Activated CD8-positive, alpha-beta memory T cell treated with anti-CD3 and anti-CD28 coated beads, Interleukin-2, amount 10 ng/mL, durations not matched to agents 7 days and 5 days (primary cell): ENCODE results near the gene ATP9A. TPM values are rescaled to one million over a fixed set of nuclear protein-coding genes. Genes with fewer than 3 reads are reported as not detected.
"Not testable (repeated sequence)": the region's sequence is repeated elsewhere in the genome, so short reads cannot be mapped to it uniquely, and the experiment has no call there.

Experiments used
- ATAC-seq: fragments of 150-1000 bp; cut with Tn5 transposase; one replicate; pipeline ENCODE4 v1.10.0; 2021; ENCODE audit warnings: moderate library complexity
- CTCF ChIA-PET: fragments of 350-600 bp; sonication (Branson Sonifier 250); formaldehyde crosslinking; loops from one replicate; lab custom pipeline; 2021; ENCODE audit warnings: antibody characterized with exemption; lab: Charles Lee
- DNase-seq: peaks from one replicate; pipeline ENCODE4 v3.0.0-alpha.2; 2020
- H3K27ac Mint-ChIP-seq: one replicate; pipeline ENCODE4 v1.8.0; 2021; ENCODE audit warnings: mild to moderate bottlenecking, mixed read lengths
- H3K27me3 Mint-ChIP-seq: one replicate; pipeline ENCODE4 v1.8.0; 2021; ENCODE audit warnings: mixed read lengths
- H3K36me3 Mint-ChIP-seq: one replicate; pipeline ENCODE4 v1.8.0; 2021; ENCODE audit warnings: mild to moderate bottlenecking, mixed read lengths
- H3K4me1 Mint-ChIP-seq: one replicate; pipeline ENCODE4 v1.8.0; 2021; ENCODE audit warnings: mixed read lengths
- H3K4me3 Mint-ChIP-seq: one replicate; pipeline ENCODE4 v1.8.0; 2021; ENCODE audit warnings: mild to moderate bottlenecking, moderate library complexity, mixed read lengths
- H3K9me3 Mint-ChIP-seq: one replicate; pipeline ENCODE4 v1.8.0; 2022; ENCODE audit warnings: low read depth, mixed read lengths
- total RNA-seq, 2 experiments: library from RNA; stranded (reverse); gene quantifications; one replicate each; pipeline ENCODE4 v1.2.3, GENCODE V29; 2021

ATP9A gene
- total RNA-seq, 2 experiments from 2014 or later, result 0.38 to 2.4 TPM

DNA sequence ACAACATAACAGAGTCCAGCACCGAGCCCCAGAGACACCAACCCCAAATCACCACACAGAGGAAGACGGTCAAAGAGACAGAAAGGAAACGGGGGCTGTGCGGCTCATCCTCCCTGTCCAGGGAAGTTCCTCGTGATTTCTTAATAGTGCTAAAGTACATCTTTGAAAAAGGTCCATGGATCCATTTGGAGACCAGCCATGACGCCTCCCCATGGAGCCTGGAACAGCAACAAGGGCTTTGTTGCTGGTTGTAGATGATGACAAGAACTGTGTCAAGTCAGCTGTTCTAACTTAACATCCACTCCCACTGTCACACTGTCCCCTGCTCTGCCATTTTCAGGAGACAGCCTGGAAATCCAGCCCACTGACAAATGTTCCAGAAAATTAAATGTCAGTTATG lies 99.7 kb downstream of the ATP9A start:
- Mint-ChIP-seq H3K4me1 (peaks cover 6% of the 10 kb centered on the region), H3K27ac (no peak overlapping the region), H3K27me3 (peaks cover 26% of the 10 kb centered on the region), H3K4me3 (no peak overlapping the region), H3K9me3 (no peaks in the 10 kb centered on the region), H3K36me3 (no peaks in the 10 kb centered on the region)
- DNase-seq (no peak), ATAC-seq (no peak)
- CTCF ChIA-PET, result no interaction called here

DNA sequence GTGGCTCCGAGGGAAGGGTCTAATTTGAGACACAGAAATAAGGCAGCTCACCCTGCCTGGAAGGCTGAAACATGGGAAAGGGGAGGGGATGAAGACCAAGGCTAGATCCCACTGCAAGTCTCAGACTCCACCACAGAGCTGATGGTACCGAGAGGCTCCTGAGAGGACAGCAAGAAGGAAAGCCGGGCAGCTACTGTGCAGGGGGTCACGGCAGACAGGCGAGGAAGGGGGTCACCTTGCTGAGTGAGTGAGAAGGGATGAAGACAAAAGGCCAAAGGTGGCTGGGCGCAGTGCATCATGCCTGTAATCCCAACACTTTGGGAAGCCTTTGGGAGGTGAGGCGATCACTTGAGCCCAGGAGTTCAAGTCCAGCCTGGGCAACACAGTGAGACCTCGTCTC lies 100.7 kb downstream of the ATP9A start:
- peaks cover 7% of the 10 kb centered on the region for H3K4me1 Mint-ChIP-seq
- H3K27ac Mint-ChIP-seq, result no peak overlapping the region
- H3K36me3 Mint-ChIP-seq, result no peaks in the 10 kb centered on the region
- DNase-seq (no peak), ATAC-seq (no peak)
- peaks cover 26% of the 10 kb centered on the region for H3K27me3 Mint-ChIP-seq
- CTCF ChIA-PET, result no interaction called here
- no peak overlapping the region for H3K4me3 Mint-ChIP-seq
- H3K9me3 Mint-ChIP-seq, result no peaks in the 10 kb centered on the region

DNA sequence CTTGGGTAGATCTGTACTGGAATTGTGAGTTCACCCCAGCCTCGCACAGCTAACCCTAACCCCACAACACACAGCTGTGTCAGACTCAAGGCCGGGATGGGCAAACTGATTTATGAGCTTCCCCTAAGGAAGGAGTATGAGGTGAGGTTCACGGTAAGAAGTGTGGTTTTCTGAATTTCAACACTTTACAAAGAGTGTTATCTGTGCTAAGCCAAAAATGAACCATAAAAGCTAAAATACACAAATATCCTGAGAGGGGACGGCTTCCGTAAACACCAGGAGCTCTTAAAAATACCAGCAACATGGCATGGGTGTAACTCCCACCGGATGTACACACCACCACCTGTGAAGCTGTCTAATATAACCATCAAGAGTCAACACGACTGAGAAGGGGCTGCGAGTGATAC lies 101.2 kb downstream of the ATP9A start:
- no peak overlapping the region for H3K27ac Mint-ChIP-seq
- CTCF ChIA-PET, result no interaction called here
- no peaks in the 10 kb centered on the region for H3K9me3 Mint-ChIP-seq
- H3K27me3 Mint-ChIP-seq, result peaks cover 24% of the 10 kb centered on the region
- DNase-seq (no peak), ATAC-seq (no peak)
- H3K4me1 Mint-ChIP-seq, result peaks cover 10% of the 10 kb centered on the region
- H3K36me3 Mint-ChIP-seq, result no peaks in the 10 kb centered on the region
- no peak overlapping the region for H3K4me3 Mint-ChIP-seq

DNA sequence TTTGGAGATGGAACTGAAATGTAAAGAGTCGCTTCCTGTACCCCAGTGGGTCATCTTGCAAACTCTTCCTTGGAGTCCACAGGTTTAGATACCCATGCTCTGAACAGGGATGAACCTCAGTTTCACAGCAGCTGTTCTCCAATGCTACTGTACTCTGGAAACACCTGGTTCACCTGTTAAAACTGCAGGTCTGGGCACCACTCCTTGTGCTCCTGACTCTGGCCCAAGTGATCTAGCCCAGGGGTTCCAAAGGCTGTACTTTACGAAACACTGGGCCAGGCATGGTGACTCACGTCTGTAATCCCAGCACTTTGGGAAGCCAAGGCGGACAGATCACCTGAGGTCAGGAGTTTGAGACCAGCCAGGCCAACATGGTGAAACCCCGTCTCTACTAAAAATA lies 102.1 kb downstream of the ATP9A start:
- H3K4me3 Mint-ChIP-seq, result no peak overlapping the region
- CTCF ChIA-PET, result no interaction called here
- H3K36me3 Mint-ChIP-seq, result no peaks in the 10 kb centered on the region
- H3K9me3 Mint-ChIP-seq, result no peaks in the 10 kb centered on the region
- no peak for DNase-seq
- peaks cover 19% of the 10 kb centered on the region for H3K4me1 Mint-ChIP-seq
- ATAC-seq, result no peak
- H3K27me3 Mint-ChIP-seq, result peaks cover 24% of the 10 kb centered on the region
- H3K27ac Mint-ChIP-seq, result no peak overlapping the region

DNA sequence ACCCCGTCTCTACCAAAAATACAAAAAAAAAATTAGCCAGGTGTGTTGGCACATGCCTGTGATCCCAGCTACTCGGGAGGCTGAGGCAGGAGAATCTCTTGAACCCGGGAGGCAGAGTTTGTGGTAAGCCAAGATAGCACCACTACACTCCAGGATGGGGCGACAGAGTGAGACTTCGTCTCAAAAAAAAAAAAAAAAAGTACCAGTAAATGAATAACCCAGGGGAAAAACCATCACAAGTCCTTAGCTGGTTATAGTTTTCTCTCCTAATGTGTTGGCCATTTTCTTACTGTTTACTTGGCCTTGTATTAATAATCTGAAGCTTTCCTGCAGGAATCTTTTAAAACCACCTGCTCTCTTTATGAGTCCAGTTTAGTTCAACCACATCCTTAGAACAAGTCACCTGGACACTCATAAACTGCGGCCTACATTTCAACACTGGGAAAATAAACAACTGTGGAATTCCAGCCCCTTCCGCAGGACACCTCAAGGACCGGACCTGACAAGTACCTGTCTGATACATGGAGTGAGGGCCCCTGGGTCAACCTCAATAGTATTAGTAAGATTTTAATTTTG lies 102.6 kb downstream of the ATP9A start:
- CTCF ChIA-PET, result interaction anchor here (0.7 kb wide), 1 partner anchor 291 kb away, joined by 4 read pairs; no protein-coding TSS in a partner anchor
- no peak for ATAC-seq
- H3K9me3 Mint-ChIP-seq, result no peaks in the 10 kb centered on the region

DNA sequence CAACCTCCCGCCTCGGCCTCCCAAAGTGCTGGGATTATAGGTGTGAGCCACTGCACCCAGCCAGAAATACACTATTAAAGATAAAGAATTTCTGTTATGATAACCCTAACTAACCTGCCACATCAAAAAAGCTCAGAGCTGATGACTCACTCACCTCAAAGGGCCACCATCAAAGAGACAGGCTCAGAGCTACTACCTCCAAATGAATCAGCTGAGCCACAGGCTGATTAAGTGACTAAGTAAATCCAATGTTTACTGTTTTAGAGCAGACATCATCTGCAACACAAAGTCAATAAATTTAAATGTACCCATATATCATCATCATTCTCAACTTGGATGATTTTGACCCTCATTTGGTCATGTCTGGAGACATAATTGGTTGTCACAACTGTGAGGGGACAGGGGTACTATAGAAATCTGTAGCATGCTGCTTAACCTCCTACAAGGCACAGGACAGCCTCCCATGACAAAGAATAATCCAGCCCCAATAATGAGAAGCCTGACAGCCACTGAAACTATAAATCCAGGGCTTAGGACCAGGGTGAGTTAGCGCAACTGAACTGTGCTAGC lies 106.5 kb downstream of the ATP9A start:
- H3K27me3 Mint-ChIP-seq, result peaks cover 11% of the 10 kb centered on the region
- H3K9me3 Mint-ChIP-seq, result no peaks in the 10 kb centered on the region
- peak overlapping the region; percentile 64 for H3K27ac Mint-ChIP-seq
- CTCF ChIA-PET, result no interaction called here
- H3K4me3 Mint-ChIP-seq, result no peak overlapping the region
- ATAC-seq, result peak; percentile 95
- no peaks in the 10 kb centered on the region for H3K36me3 Mint-ChIP-seq
- peaks cover 24% of the 10 kb centered on the region for H3K4me1 Mint-ChIP-seq
- DNase-seq, result peak; percentile 78

More for the DNA sequence above, 102.6 kb downstream of the ATP9A start:
- Mint-ChIP-seq H3K27me3 (peaks cover 21% of the 10 kb centered on the region), H3K27ac (no peak overlapping the region), H3K4me3 (no peak overlapping the region), H3K4me1 (peaks cover 24% of the 10 kb centered on the region), H3K36me3 (no peaks in the 10 kb centered on the region)
- DNase-seq, result no peak

DNA sequence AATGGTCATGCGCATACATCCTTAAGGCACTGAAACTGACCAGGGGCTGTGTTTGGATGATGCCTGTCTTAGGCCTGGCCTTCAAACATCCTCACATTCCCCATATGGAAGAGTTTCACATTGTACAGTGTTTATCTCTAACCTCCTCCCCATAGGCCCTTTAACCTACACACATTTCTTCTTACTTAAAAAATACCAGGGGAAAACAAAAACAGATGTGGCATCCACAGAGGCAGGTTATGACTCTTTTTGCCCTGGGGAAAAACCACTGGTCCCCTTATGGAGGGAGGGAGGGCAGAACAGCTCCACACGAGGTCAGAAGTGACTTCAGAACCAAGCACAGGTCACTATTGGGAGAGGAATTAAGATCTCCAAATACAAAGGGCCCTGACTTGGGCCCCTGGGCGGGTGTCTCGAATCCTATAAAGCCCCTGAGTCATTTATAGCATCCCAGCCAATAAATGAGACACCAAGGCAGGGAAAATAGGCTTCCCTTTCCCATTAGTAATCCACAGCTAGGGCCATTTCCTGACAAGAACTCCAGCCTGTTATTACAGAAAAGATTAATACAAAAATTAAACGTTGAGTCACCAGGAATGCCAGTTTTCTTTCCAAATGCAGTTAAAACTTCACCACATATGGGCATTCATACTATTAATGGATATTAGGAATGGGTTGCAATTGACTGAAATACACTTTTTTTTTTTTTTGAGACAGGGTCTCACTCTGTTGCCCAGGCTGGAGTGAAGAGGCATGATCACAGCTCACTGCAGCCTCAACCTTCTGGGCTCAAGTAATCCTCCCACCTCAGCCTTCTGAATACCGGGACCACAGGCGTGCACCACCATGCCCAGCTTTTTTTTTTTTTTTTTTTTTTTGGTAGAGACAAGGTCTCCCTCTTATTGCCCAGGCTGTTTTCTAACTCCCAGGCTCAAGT lies 107.2 kb downstream of the ATP9A start:
- H3K27ac Mint-ChIP-seq, result peak overlapping the region; percentile 64
- no peak for DNase-seq

DNA sequence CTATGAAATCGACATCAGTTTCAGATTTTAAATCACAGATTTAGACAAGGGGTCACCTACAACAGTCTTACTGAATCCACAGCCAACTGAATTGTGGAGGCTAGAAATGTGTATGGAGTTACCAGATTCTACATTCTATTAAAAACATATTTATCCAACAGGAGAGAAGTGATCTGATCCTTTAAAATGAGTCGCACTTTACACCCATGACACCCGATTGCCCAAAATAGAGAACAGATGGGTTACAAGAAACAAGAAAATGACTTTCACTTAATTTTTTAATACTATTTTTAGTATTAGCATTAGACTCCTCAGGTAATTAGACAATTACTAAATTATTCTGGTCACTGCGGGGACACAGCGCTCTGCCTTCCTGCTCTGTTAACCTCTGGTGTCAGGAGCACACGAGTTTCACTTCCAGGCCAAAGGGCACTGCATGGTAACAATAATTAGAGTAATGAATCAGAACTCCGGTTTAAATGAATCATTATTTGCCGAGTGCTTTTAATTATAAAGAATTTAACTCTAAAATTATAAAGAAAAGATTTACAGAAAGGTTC lies 108.6 kb downstream of the ATP9A start:
- Mint-ChIP-seq H3K4me3 (no peak overlapping the region), H3K4me1 (peaks cover 24% of the 10 kb centered on the region), H3K27me3 (peaks cover 13% of the 10 kb centered on the region), H3K27ac (no peak overlapping the region), H3K9me3 (no peaks in the 10 kb centered on the region), H3K36me3 (no peaks in the 10 kb centered on the region)
- CTCF ChIA-PET, result no interaction called here
- no peak for DNase-seq
- ATAC-seq, result no peak

More for the DNA sequence above, 107.2 kb downstream of the ATP9A start:
- CTCF ChIA-PET, result no interaction called here
- H3K4me3 Mint-ChIP-seq, result no peak overlapping the region
- H3K36me3 Mint-ChIP-seq, result no peaks in the 10 kb centered on the region
- H3K27me3 Mint-ChIP-seq, result peaks cover 11% of the 10 kb centered on the region
- ATAC-seq, result peak; percentile 35
- H3K9me3 Mint-ChIP-seq, result no peaks in the 10 kb centered on the region
- peaks cover 24% of the 10 kb centered on the region for H3K4me1 Mint-ChIP-seq

DNA sequence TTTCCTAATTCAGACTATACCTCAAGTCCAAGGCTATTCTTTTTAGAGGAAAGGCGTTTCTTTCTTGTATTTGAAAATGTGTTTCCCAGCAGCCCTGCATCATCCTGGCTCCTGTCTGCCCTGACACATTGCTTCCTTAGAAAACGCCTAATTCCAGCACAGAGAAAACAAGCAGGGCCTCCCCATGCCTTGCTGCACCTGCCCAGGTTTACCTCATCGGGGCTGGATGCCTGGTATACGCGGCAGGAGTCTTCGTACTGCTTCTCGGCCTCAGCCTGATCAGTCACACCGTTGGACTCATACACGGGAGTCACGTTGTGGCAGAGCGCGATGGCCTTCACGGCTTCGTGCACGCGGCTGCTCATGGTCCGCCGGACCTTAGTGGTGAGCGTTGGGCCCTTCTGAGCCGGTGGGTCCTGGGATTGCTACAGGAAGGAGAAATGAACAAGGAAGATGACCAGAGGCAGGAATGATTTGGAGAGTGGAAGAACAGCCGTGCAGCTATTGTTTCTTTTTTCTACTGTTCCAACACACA lies 111.4 kb downstream of the ATP9A start:
- Mint-ChIP-seq H3K4me3 (no peak overlapping the region), H3K27ac (no peak overlapping the region), H3K36me3 (no peaks in the 10 kb centered on the region), H3K9me3 (no peaks in the 10 kb centered on the region), H3K27me3 (peaks cover 8% of the 10 kb centered on the region), H3K4me1 (peaks cover 18% of the 10 kb centered on the region)
- CTCF ChIA-PET, result no interaction called here
- no peak for DNase-seq
- no peak for ATAC-seq

DNA sequence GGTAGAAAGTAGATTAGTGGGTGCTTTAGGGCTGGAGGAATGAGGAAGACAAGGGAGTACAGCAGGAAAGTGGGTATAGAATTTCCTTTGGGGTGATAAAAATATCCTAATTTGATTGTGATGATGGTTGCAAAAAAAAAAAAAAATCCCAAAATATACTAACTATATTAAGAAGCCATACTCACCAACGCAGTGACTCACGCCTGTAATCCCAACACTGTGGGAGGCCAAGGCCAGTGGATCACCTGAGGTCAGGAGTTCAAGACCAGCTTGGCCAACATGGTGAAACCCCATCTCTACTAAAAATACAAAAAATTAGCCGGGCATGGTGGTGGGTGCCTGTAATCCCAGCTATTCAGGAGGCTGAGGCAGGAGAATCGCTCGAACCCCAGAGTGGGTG lies 112.1 kb downstream of the ATP9A start:
- H3K9me3 Mint-ChIP-seq, CTCF ChIA-PET, H3K27me3 Mint-ChIP-seq, H3K36me3 Mint-ChIP-seq, DNase-seq, H3K4me3 Mint-ChIP-seq, ATAC-seq, H3K27ac Mint-ChIP-seq: not testable (repeated sequence)
- H3K4me1 Mint-ChIP-seq, result peaks cover 11% of the 10 kb centered on the region

DNA sequence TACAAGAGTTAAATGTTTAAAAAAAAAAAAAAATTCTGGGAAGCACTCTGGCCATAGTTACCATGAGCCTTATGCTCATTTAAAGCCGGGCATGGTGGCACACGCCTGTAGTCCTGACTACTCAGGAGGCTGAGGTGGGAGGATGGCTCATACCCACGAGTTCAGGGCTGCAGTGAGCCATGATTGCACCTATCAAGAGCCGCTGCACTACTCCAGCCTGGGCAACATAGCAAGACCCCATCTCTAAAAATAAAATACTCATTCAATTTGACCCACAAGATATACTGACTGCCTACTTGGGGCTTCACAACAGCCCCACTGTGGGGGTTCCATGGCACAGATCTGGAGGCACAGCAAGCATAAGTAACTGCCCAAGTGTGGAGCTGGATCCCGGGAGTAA lies 113.7 kb downstream of the ATP9A start:
- CTCF ChIA-PET, result no interaction called here
- Mint-ChIP-seq H3K36me3 (no peaks in the 10 kb centered on the region), H3K4me3 (no peak overlapping the region)

DNA sequence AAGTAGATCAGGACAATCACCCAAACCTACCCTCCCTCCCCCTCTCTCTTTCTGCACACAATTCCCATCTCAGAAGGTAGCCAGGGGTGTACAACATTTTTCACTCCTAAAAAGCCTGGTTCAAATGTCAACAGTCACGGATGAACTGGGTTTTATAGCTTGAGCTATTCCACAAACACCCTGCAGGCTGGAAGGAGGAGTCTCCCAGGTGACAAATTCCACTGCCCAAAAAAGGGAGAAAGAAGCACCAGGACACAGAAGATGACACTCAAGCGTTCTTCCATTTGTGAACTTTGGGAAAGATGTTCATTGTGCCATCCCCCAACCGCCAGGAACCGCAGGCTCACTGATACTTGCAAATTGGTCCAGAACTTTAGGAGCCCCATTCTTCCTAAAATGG lies 114.1 kb downstream of the ATP9A start:
- no peaks in the 10 kb centered on the region for H3K4me1 Mint-ChIP-seq
- ATAC-seq (no peak), DNase-seq (no peak)
- CTCF ChIA-PET, result no interaction called here
- no peaks in the 10 kb centered on the region for H3K36me3 Mint-ChIP-seq
- H3K27me3 Mint-ChIP-seq, result peaks cover 7% of the 10 kb centered on the region
- H3K4me3 Mint-ChIP-seq, result no peak overlapping the region
- no peaks in the 10 kb centered on the region for H3K9me3 Mint-ChIP-seq
- no peak overlapping the region for H3K27ac Mint-ChIP-seq

More for the DNA sequence above, 113.7 kb downstream of the ATP9A start:
- ATAC-seq (no peak), DNase-seq (no peak)
- H3K27ac Mint-ChIP-seq, result no peak overlapping the region
- no peaks in the 10 kb centered on the region for H3K4me1 Mint-ChIP-seq
- no peaks in the 10 kb centered on the region for H3K9me3 Mint-ChIP-seq
- H3K27me3 Mint-ChIP-seq, result peaks cover 7% of the 10 kb centered on the region

DNA sequence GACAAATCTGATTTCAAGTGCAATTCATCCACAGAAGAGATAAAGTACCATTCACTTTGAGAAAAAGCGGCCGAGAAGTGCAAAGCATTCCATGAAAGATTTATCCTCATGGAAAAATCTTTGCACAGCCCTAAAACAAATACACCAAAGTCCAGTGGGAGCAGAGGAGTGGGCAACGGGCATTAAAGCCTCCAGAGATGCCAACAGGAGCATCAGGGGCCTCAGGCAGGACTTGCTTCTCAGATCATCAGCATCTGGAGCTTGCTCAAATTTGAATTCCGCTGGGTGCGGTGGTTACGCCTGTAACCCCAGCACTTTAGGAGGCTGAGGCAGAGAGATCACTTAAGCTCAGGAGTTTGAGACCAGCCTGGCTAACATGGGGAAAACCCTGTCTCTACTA lies 115.0 kb downstream of the ATP9A start:
- no peak for ATAC-seq

More for the DNA sequence above, 115.0 kb downstream of the ATP9A start:
- no peaks in the 10 kb centered on the region for H3K9me3 Mint-ChIP-seq
- no peak for DNase-seq
- CTCF ChIA-PET, result no interaction called here
- no peak overlapping the region for H3K4me3 Mint-ChIP-seq
- peaks cover 8% of the 10 kb centered on the region for H3K27me3 Mint-ChIP-seq
- no peak overlapping the region for H3K27ac Mint-ChIP-seq
- H3K4me1 Mint-ChIP-seq, result no peaks in the 10 kb centered on the region
- H3K36me3 Mint-ChIP-seq, result no peaks in the 10 kb centered on the region
